ENCODE data around the gene FMN2.

The FMN2 gene

GRCh38 chr1:240455228-240455821 is 363.6 kb downstream of the FMN2 start:
- peak; percentile 52 for ATAC-seq

GRCh38 chr1:240457203-240457602 is 365.5 kb downstream of the FMN2 start:
- ATAC-seq = no peak
- TF ChIP-seq PPARA (CRISPR knock-in tag; IDR thresholded peaks at IDR 0.05; ENCODE audit: borderline replicate concordance) = no peak
- no peak for TF ChIP-seq RARB (CRISPR knock-in tag; IDR thresholded peaks at IDR 0.05)
- no peak for TF ChIP-seq ZNF70 (CRISPR knock-in tag; IDR thresholded peaks at IDR 0.05)
- no peak for TF ChIP-seq OSR1 (CRISPR knock-in tag; IDR thresholded peaks at IDR 0.05)
- TF ChIP-seq GLIS3 (CRISPR knock-in tag; IDR thresholded peaks at IDR 0.05) = no peak
- TF ChIP-seq ZFP30 (CRISPR knock-in tag; IDR thresholded peaks at IDR 0.05) = no peak
- TF ChIP-seq SNAI2 (CRISPR knock-in tag; IDR thresholded peaks at IDR 0.05) = no peak

More at GRCh38 chr1:240455228-240455821, 363.6 kb downstream of the FMN2 start:
- TF ChIP-seq ARNTL (CRISPR knock-in tag; IDR thresholded peaks at IDR 0.05; ENCODE audit: borderline replicate concordance, low read depth) (no peak), CSDC2 (CRISPR knock-in tag; IDR thresholded peaks at IDR 0.05) (no peak), ISL1 (CRISPR knock-in tag; IDR thresholded peaks at IDR 0.05) (no peak)

- ATAC-seq = no peak
- TF ChIP-seq ZFP30 (CRISPR knock-in tag; IDR thresholded peaks at IDR 0.05) (no peak), ZNF70 (CRISPR knock-in tag; IDR thresholded peaks at IDR 0.05) (no peak), BACH2 (CRISPR knock-in tag; IDR thresholded peaks at IDR 0.05; ENCODE audit: borderline replicate concordance) (no peak), ZNF565 (CRISPR knock-in tag; conservative IDR thresholded peaks at IDR 0.05; ENCODE audit: low read depth) (no peak), ARNTL (CRISPR knock-in tag; IDR thresholded peaks at IDR 0.05; ENCODE audit: borderline replicate concordance, low read depth) (no peak), PATZ1 (CRISPR knock-in tag; IDR thresholded peaks at IDR 0.05; ENCODE audit: borderline replicate concordance) (no peak), ZNF8 (CRISPR knock-in tag; IDR thresholded peaks at IDR 0.05) (no peak), TSHZ2 (CRISPR knock-in tag; IDR thresholded peaks at IDR 0.05) (no peak), SNAI2 (CRISPR knock-in tag; IDR thresholded peaks at IDR 0.05) (no peak), ISL1 (CRISPR knock-in tag; IDR thresholded peaks at IDR 0.05) (no peak), POU6F1 (CRISPR knock-in tag; IDR thresholded peaks at IDR 0.05; ENCODE audit: borderline replicate concordance, low read depth) (no peak), ZFP3 (CRISPR knock-in tag; IDR thresholded peaks at IDR 0.05) (no peak), CSRNP3 (CRISPR knock-in tag; IDR thresholded peaks at IDR 0.05) (no peak), PPARA (CRISPR knock-in tag; IDR thresholded peaks at IDR 0.05; ENCODE audit: borderline replicate concordance) (no peak), TOX (CRISPR knock-in tag; IDR thresholded peaks at IDR 0.05; ENCODE audit: borderline replicate concordance) (no peak), GLIS3 (CRISPR knock-in tag; IDR thresholded peaks at IDR 0.05) (no peak)
These were observed 370.6 kb downstream of the FMN2 start for GRCh38 chr1:240462277-240462676.

GRCh38 chr1:240462766-240463395 is 371.2 kb downstream of the FMN2 start:
- TF ChIP-seq CSDC2 (CRISPR knock-in tag; IDR thresholded peaks at IDR 0.05) = no peak
- TF ChIP-seq PATZ1 (CRISPR knock-in tag; IDR thresholded peaks at IDR 0.05; ENCODE audit: borderline replicate concordance) = no peak
- no peak for TF ChIP-seq TCF4 (CRISPR knock-in tag; IDR thresholded peaks at IDR 0.05; ENCODE audit: borderline replicate concordance)
- no peak for TF ChIP-seq ISL1 (CRISPR knock-in tag; IDR thresholded peaks at IDR 0.05)
- TF ChIP-seq ZNF70 (CRISPR knock-in tag; IDR thresholded peaks at IDR 0.05) = no peak
- no peak for TF ChIP-seq SNAI2 (CRISPR knock-in tag; IDR thresholded peaks at IDR 0.05)
- TF ChIP-seq ESRRG (CRISPR knock-in tag; IDR thresholded peaks at IDR 0.05) = no peak
- no peak for TF ChIP-seq ZFP30 (CRISPR knock-in tag; IDR thresholded peaks at IDR 0.05)
- no peak for TF ChIP-seq ZFP3 (CRISPR knock-in tag; IDR thresholded peaks at IDR 0.05)
- TF ChIP-seq GLIS3 (CRISPR knock-in tag; IDR thresholded peaks at IDR 0.05) = no peak
- TF ChIP-seq ARNTL (CRISPR knock-in tag; IDR thresholded peaks at IDR 0.05; ENCODE audit: borderline replicate concordance, low read depth) = no peak
- no peak for TF ChIP-seq OSR1 (CRISPR knock-in tag; IDR thresholded peaks at IDR 0.05)
- no peak for TF ChIP-seq CSRNP3 (CRISPR knock-in tag; IDR thresholded peaks at IDR 0.05)
- no peak for ATAC-seq
